Lung (tissue), 12 donors: ENCODE measurements around the gene RAB6A. TPM values are rescaled to one million over a fixed set of nuclear protein-coding genes. Genes with fewer than 3 reads are reported as not detected.

Experiments used
- ATAC-seq: fragments of 200-7000 bp; cut with Tn5 transposase; one replicate; pipeline ENCODE4 v1.9.1; 2020; ENCODE audit warnings: moderate number of reproducible peaks; ENCODE audit not compliant: insufficient read depth, low FRiP score
- DNase-seq, 3 donors: peaks; one replicate each; pipeline ENCODE4 v3.0.0-alpha.2; 2013 to 2017
- H3K27ac ChIP-seq, 2 donors: one replicate each; pipeline ENCODE4 v1.5.1; 2013; ENCODE audit warnings: mild to moderate bottlenecking in 2 of 2, moderate library complexity in 2 of 2, control low read depth in 1 of 2, inconsistent platforms in 1 of 2, low read depth in 1 of 2, low read length in 1 of 2
- H3K27me3 ChIP-seq, 3 donors: one replicate each; pipeline ENCODE4 v1.5.1; 2013; ENCODE audit warnings: low read length in 2 of 3; ENCODE audit not compliant: control insufficient read depth in 3 of 3, insufficient read depth in 3 of 3
- H3K36me3 ChIP-seq, 4 donors: one replicate each; pipeline ENCODE4 v1.5.1; 2013; ENCODE audit warnings: low read length in 4 of 4, mild to moderate bottlenecking in 1 of 4, moderate library complexity in 1 of 4; ENCODE audit not compliant: control insufficient read depth in 4 of 4, insufficient read depth in 4 of 4
- H3K4me1 ChIP-seq, 5 donors: one replicate each; pipeline ENCODE4 v1.5.1; 2013; ENCODE audit warnings: low read length in 5 of 5, mild to moderate bottlenecking in 2 of 5, moderate library complexity in 1 of 5; ENCODE audit not compliant: control insufficient read depth in 5 of 5, insufficient read depth in 5 of 5
- H3K4me3 ChIP-seq: one replicate; pipeline ENCODE4 v1.5.1; 2013; ENCODE audit warnings: mild to moderate bottlenecking, control low read depth, moderate library complexity
- H3K9ac ChIP-seq, 2 donors: one replicate each; pipeline ENCODE4 v1.5.1; 2013; ENCODE audit warnings: low read length in 2 of 2, control low read depth in 1 of 2; ENCODE audit not compliant: insufficient read depth in 1 of 2
- H3K9me3 ChIP-seq, 4 donors: one replicate each; pipeline ENCODE4 v1.5.1; 2013; ENCODE audit warnings: low read length in 3 of 4, mild to moderate bottlenecking in 1 of 4, moderate library complexity in 1 of 4; ENCODE audit not compliant: control insufficient read depth in 4 of 4, insufficient read depth in 3 of 4
- CTCF ChIP-seq: IDR thresholded peaks from 2 replicates; pipeline ENCODE4 v1.5.1; 2012; ENCODE audit warnings: mild to moderate bottlenecking; ENCODE audit errors: control extremely low read depth, extremely low read depth
- WGBS, 2 donors: extraction: QIAGEN DNeasy Blood & Tissue Kit; methylation state at CpG; one replicate each; pipeline ENCODE4 v1.1.7; 2013; 5-methylcytosine and 5-hydroxymethylcytosine counted together
- polyA plus RNA-seq, 2 donors: library from polyadenylated mRNA; stranded (reverse); fragments of 200-250 nt; gene quantifications; one replicate each; pipeline ENCODE4 v1.2.1, GENCODE V29; 2013
- total RNA-seq, 2 donors: library from RNA; depleted of rRNA in 1 of 2; stranded (reverse); fragments of >200 nt in 1 of 2; gene quantifications; one replicate each; pipeline ENCODE4 v1.2.1, GENCODE V29; 2014 to 2021
- donor health status: control.
- donor health status: control.
- donor health status: Bipolar disorder and iron deficiency.
- donor health status: healthy.
- donor health status: DM: yes; HTN: yes; CAD: no.

Gene RAB6A
- total and polyA plus RNA-seq, 4 donors, result 45.8 to 159 (median 81.8) TPM

GRCh38 chr11:73716153-73717056 lies 44.5 kb downstream of the RAB6A start:
- WGBS, 2 donors, result 71 to 79% methylated on average over 1 of the region's 1 CpG
- no peak overlapping the region for H3K27ac ChIP-seq

GRCh38 chr11:73715541-73715940 lies 45.3 kb downstream of the RAB6A start:
- no peak for ATAC-seq
- no peaks in the 10 kb centered on the region for H3K9me3 ChIP-seq
- H3K27me3 ChIP-seq, result no peaks in the 10 kb centered on the region
- no peak overlapping the region for H3K4me3 ChIP-seq
- peaks cover 0 to 6% (median 0%) of the 10 kb centered on the region in 5 donors for H3K4me1 ChIP-seq
- DNase-seq, result no peak
- TF ChIP-seq CTCF, result no peak
- no peak overlapping the region for H3K9ac ChIP-seq
- peaks cover 5 to 14% (median 9%) of the 10 kb centered on the region in 4 donors for H3K36me3 ChIP-seq
- 90 to 99% methylated on average over 2 of the region's 2 CpGs for WGBS, 2 donors
- no peak overlapping the region for H3K27ac ChIP-seq

More at GRCh38 chr11:73716153-73717056, 44.5 kb downstream of the RAB6A start:
- Histone ChIP-seq H3K36me3 (peaks cover 2 to 9% (median 6%) of the 10 kb centered on the region in 4 donors), H3K4me1 (peaks cover 0 to 6% (median 0%) of the 10 kb centered on the region in 5 donors), H3K4me3 (no peak overlapping the region), H3K9ac (no peak overlapping the region), H3K9me3 (no peaks in the 10 kb centered on the region), H3K27me3 (no peaks in the 10 kb centered on the region)
- ATAC-seq (no peak), DNase-seq (peak in 2 of 3 donors; percentile 9 to 17)
- TF ChIP-seq CTCF, result no peak

- TF ChIP-seq CTCF, result no peak
- no peaks in the 10 kb centered on the region for H3K9me3 ChIP-seq
- ATAC-seq (no peak), DNase-seq (no peak)
- no peak overlapping the region for H3K9ac ChIP-seq
- H3K27ac ChIP-seq, result no peak overlapping the region
- H3K4me3 ChIP-seq, result no peak overlapping the region
- 97 to 99% methylated on average over 3 of the region's 3 CpGs for WGBS, 2 donors
- peaks cover 4 to 8% (median 8%) of the 10 kb centered on the region in 4 donors for H3K36me3 ChIP-seq
- no peaks in the 10 kb centered on the region for H3K4me1 ChIP-seq
- no peaks in the 10 kb centered on the region for H3K27me3 ChIP-seq
Measured at GRCh38 chr11:73710964-73711363, 49.9 kb downstream of the RAB6A start.
